Heart left ventricle (tissue), 16 donors: ENCODE measurements around the gene KRT34. TPM values are rescaled to one million over a fixed set of nuclear protein-coding genes. Genes with fewer than 3 reads are reported as not detected.
"Not testable (repeated sequence)": the region's sequence is repeated elsewhere in the genome, so short reads cannot be mapped to it uniquely, and the experiment has no call there.

ENCODE experiments used
- ATAC-seq, 4 donors: fragments of 200-7000 bp; cut with Tn5 transposase; one replicate each; pipeline ENCODE4 v1.9.1; 2020 to 2022; ENCODE audit warnings: moderate library complexity in 4 of 4, mild to moderate bottlenecking in 3 of 4, moderate number of reproducible peaks in 1 of 4
- DNase-seq, 5 donors: peaks; one replicate each; pipeline ENCODE4 v3.0.0-alpha.2; 2020
- H3K27ac ChIP-seq, 12 donors: fragments of 200-600 bp; sonication (generic) in 4 of 12; one replicate each; pipeline versions ENCODE4 v1.5.0 to v1.8.0; 2016 to 2022; ENCODE audit warnings: mild to moderate bottlenecking in 2 of 12
- H3K27me3 ChIP-seq, 9 donors: fragments of 200-600 bp; sonication (generic) in 2 of 9; one replicate each; pipeline versions ENCODE4 v1.5.1 to v1.8.0; 2016 to 2022; ENCODE audit warnings: mild to moderate bottlenecking in 3 of 9
- H3K36me3 ChIP-seq, 9 donors: fragments of 200-600 bp; sonication (generic) in 2 of 9; one replicate each; pipeline versions ENCODE4 v1.5.0 to v1.8.0; 2018 to 2022; ENCODE audit warnings: mild to moderate bottlenecking in 2 of 9
- H3K4me1 ChIP-seq, 12 donors: fragments of 200-600 bp; sonication (generic) in 4 of 12; one replicate each; pipeline versions ENCODE4 v1.5.0 to v1.8.0; 2016 to 2022; ENCODE audit warnings: mild to moderate bottlenecking in 3 of 12
- H3K4me3 ChIP-seq, 12 donors: fragments of 200-600 bp; sonication (generic) in 4 of 12; one replicate each; pipeline versions ENCODE4 v1.5.0 to v1.8.0; 2017 to 2022; ENCODE audit warnings: mild to moderate bottlenecking in 9 of 12, moderate library complexity in 4 of 12
- H3K9me3 ChIP-seq, 12 donors: fragments of 200-600 bp; sonication (generic) in 4 of 12; one replicate each; pipeline versions ENCODE4 v1.5.0 to v1.8.0; 2016 to 2022; ENCODE audit warnings: mild to moderate bottlenecking in 1 of 12
- CTCF ChIP-seq, 12 donors: fragments of 200-600 bp; sonication (generic) in 4 of 12; IDR thresholded peaks; one replicate each; pipeline versions ENCODE4 v1.5.0 to v1.8.0; 2018 to 2022; ENCODE audit warnings: antibody characterized with exemption in 12 of 12, mild to moderate bottlenecking in 5 of 12
- POLR2A ChIP-seq, 2 donors: fragments of 450-650 bp; IDR thresholded peaks; one replicate each; pipeline ENCODE4 v1.6.1; 2017; ENCODE audit warnings: antibody characterized with exemption in 2 of 2, mild to moderate bottlenecking in 2 of 2, moderate library complexity in 2 of 2
- WGBS, 4 donors: extraction: QIAGEN DNeasy Blood & Tissue Kit in 2 of 4; methylation state at CpG; one replicate each; pipeline versions ENCODE4 v1.1.5 to v1.1.7; 2013 to 2018; 5-methylcytosine and 5-hydroxymethylcytosine counted together
- intact Hi-C, 10 donors: fragments of 100-400 bp; cut with DNase I; formaldehyde crosslinking; loops; one replicate each; pipeline versions ENCODE4 v1.11.1 to v1.14.2; 2022
- polyA plus RNA-seq, 2 donors: library from polyadenylated mRNA; stranded (reverse); fragments of 200-250 nt; gene quantifications; one replicate each; pipeline ENCODE4 v1.2.3, GENCODE V29; 2013
- total RNA-seq, 9 donors: library from RNA; depleted of rRNA in 2 of 9; stranded (reverse); fragments of >200 nt in 2 of 9; fragmentation: NEBNext Ultra II Directional in 3 of 9; extraction: Animal tissue kit (Norgen Biotek cat#: 25700) in 3 of 9; gene quantifications; one replicate each; pipeline versions ENCODE4 v1.1.0 to v1.2.4, GENCODE V29; 2016 to 2023
- donor health status: ischemic (EF 13 %, LVEDD 7.1; RV severe dilation, severe dysfunction).
- donor health status: healthy with polysubstance abuse.
- donor health status: DM: no; HTN: yes; CAD: no.
- donor health status: DM: no; HTN: no; CAD: no.
- donor health status: ischemic (EF 25% LVEDD 6.9; RV normal size, moderate dysfunction).
- donor health status: ischemic (EF 25% LVEDD 5.7; RV mildly dilated, moderate dysfunction).
- donor health status: healthy.
- donor health status: DM: yes; HTN: yes; CAD: no.
- donor health status: ischemic (EF 35%, LVEDD 5.7; RV mildly dilated, moderate dysfunction).
- donor health status: nonischemic (EF 11% LVEDD 7.7; RV severe dilation, severe dysfunction).
- donor health status: DM: yes; HTN: yes; CAD: no.
- donor health status: PGD.
- donor health status: ischemic (EF 29% LVEDD 5.4; RV normal size, mild dysfunction).
- donor health status: nonischemic (EF 23%, LVEDD 6.1; RV moderate dilation, normal function).

KRT34 gene
- total and polyA plus RNA-seq, 11 donors = not detected

GRCh38 chr17:41395611-41396010 lies 13.5 kb upstream of the KRT34 start:
- no peak for DNase-seq
- Histone ChIP-seq H3K4me1 (peaks cover 0 to 18% (median 4%) of the 10 kb centered on the region in 12 donors), H3K36me3 (no peaks in the 10 kb centered on the region), H3K4me3 (no peak overlapping the region), H3K9me3 (no peaks in the 10 kb centered on the region), H3K27ac (no peak overlapping the region), H3K27me3 (peaks cover 0 to 8% (median 0%) of the 10 kb centered on the region in 9 donors)
- 97 to 100% (median 98%) methylated on average over 1 of the region's 1 CpG for WGBS, 4 donors
- no peak for ATAC-seq
- TF ChIP-seq CTCF (IDR thresholded peaks at IDR 0.05) = no peak
- TF ChIP-seq POLR2A (IDR thresholded peaks at IDR 0.05) = no peak
- intact Hi-C loops = no loop called here

GRCh38 chr17:41395044-41395443 lies 12.9 kb upstream of the KRT34 start:
- intact Hi-C loops = not testable (repeated sequence)

GRCh38 chr17:41394254-41394996 lies 12.3 kb upstream of the KRT34 start:
- DNase-seq = no peak
- Histone ChIP-seq H3K36me3 (no peaks in the 10 kb centered on the region), H3K4me3 (no peak overlapping the region), H3K27me3 (peaks cover 0 to 8% (median 0%) of the 10 kb centered on the region in 9 donors), H3K27ac (no peak overlapping the region), H3K9me3 (no peaks in the 10 kb centered on the region), H3K4me1 (peaks cover 0 to 18% (median 4%) of the 10 kb centered on the region in 12 donors)
- TF ChIP-seq POLR2A (IDR thresholded peaks at IDR 0.05) (no peak), CTCF (IDR thresholded peaks at IDR 0.05) (no peak)
- ATAC-seq = no peak
- WGBS, 4 donors = 82 to 91% (median 85%) methylated on average over 6 to 10 of the region's 10 CpGs
- intact Hi-C loops = no loop called here

More at GRCh38 chr17:41395044-41395443, 12.9 kb upstream of the KRT34 start:
- H3K4me3 ChIP-seq, ATAC-seq, H3K36me3 ChIP-seq, H3K9me3 ChIP-seq, H3K27me3 ChIP-seq, H3K27ac ChIP-seq, DNase-seq: not testable (repeated sequence)
- peaks cover 0 to 18% (median 4%) of the 10 kb centered on the region in 12 donors for H3K4me1 ChIP-seq
- 85 to 93% (median 87%) methylated on average over 7 to 12 of the region's 12 CpGs; no CpG with 5 or more reads in 1 of the 4 donors for WGBS, 4 donors

- ATAC-seq = no peak
- intact Hi-C loops = no loop called here
- WGBS, 4 donors = 74 to 84% (median 81%) methylated on average over 10 of the region's 10 CpGs
Observed at GRCh38 chr17:41393826-41394225, 11.7 kb upstream of the KRT34 start.

More at GRCh38 chr17:41393826-41394225, 11.7 kb upstream of the KRT34 start:
- no peak for DNase-seq
- H3K9me3 ChIP-seq = no peaks in the 10 kb centered on the region
- peaks cover 0 to 18% (median 4%) of the 10 kb centered on the region in 12 donors for H3K4me1 ChIP-seq
- TF ChIP-seq CTCF (IDR thresholded peaks at IDR 0.05) (no peak), POLR2A (IDR thresholded peaks at IDR 0.05) (no peak)
- peak overlapping the region in 1 of 12 donors; percentile 24 for H3K27ac ChIP-seq
- no peak overlapping the region for H3K4me3 ChIP-seq
- H3K36me3 ChIP-seq = no peaks in the 10 kb centered on the region
- H3K27me3 ChIP-seq = peaks cover 0 to 8% (median 0%) of the 10 kb centered on the region in 9 donors
